Stimulated activated CD8-positive, alpha-beta memory T cell treated with anti-CD3 and anti-CD28 coated beads, Interleukin-15, amount 100 ng/mL, for 48 hours (primary cell): ENCODE measurements around the gene FCHSD2.

Experiments used
- DNase-seq, 2 donors: peaks; one replicate each; pipeline ENCODE4 v3.0.0-alpha.2; 2020; ENCODE audit warnings: low read depth in 2 of 2

FCHSD2 gene

GRCh38 chr11:73172992-73173656, 31.0 kb upstream of the FCHSD2 start:
- no peak for DNase-seq

- DNase-seq = no peak
Measured at GRCh38 chr11:73171436-73172161, 29.5 kb upstream of the FCHSD2 start.

GRCh38 chr11:73170140-73170539, 28.0 kb upstream of the FCHSD2 start:
- DNase-seq = no peak

- no peak for DNase-seq
Measured at GRCh38 chr11:73168925-73169579, 26.9 kb upstream of the FCHSD2 start.

- DNase-seq = no peak
Measured at GRCh38 chr11:73167363-73167954, 25.3 kb upstream of the FCHSD2 start.

- no peak for DNase-seq
Measured at GRCh38 chr11:73164803-73165540, 22.9 kb upstream of the FCHSD2 start.

- DNase-seq = no peak
Measured at GRCh38 chr11:73163638-73164174, 21.6 kb upstream of the FCHSD2 start.

GRCh38 chr11:73162196-73162740, 20.1 kb upstream of the FCHSD2 start:
- DNase-seq = no peak

GRCh38 chr11:73160005-73160760, 18.1 kb upstream of the FCHSD2 start:
- no peak for DNase-seq

- DNase-seq = no peak
Measured at GRCh38 chr11:73159297-73159696, 17.2 kb upstream of the FCHSD2 start.

GRCh38 chr11:73158356-73159051, 16.4 kb upstream of the FCHSD2 start:
- no peak for DNase-seq

GRCh38 chr11:73157101-73158010, 15.2 kb upstream of the FCHSD2 start:
- DNase-seq = no peak

- no peak for DNase-seq
Measured at GRCh38 chr11:73156686-73157085, 14.6 kb upstream of the FCHSD2 start.

- no peak for DNase-seq
Measured at GRCh38 chr11:73156114-73156513, 14.0 kb upstream of the FCHSD2 start.

GRCh38 chr11:73155102-73155501, 13.0 kb upstream of the FCHSD2 start:
- no peak for DNase-seq

GRCh38 chr11:73154178-73154577, 12.1 kb upstream of the FCHSD2 start:
- DNase-seq = no peak

- DNase-seq = no peak
Measured at GRCh38 chr11:73152861-73153483, 10.9 kb upstream of the FCHSD2 start.

GRCh38 chr11:73152086-73152853, 10.2 kb upstream of the FCHSD2 start:
- DNase-seq = no peak
